HG02970 (cell line): ENCODE measurements around the gene ZNF483.
"Not testable (repeated sequence)": the region's sequence is repeated elsewhere in the genome, so short reads cannot be mapped to it uniquely, and the experiment has no call there.

ENCODE experiments used
- ATAC-seq: cut with Tn5 transposase; IDR thresholded peaks from one replicate; pipeline ENCODE4 v1.9.1; 2021; ENCODE audit warnings: mild to moderate bottlenecking, moderate library complexity, moderate number of reproducible peaks; ENCODE audit not compliant: unreplicated experiment, low FRiP score

The ZNF483 gene

DNA sequence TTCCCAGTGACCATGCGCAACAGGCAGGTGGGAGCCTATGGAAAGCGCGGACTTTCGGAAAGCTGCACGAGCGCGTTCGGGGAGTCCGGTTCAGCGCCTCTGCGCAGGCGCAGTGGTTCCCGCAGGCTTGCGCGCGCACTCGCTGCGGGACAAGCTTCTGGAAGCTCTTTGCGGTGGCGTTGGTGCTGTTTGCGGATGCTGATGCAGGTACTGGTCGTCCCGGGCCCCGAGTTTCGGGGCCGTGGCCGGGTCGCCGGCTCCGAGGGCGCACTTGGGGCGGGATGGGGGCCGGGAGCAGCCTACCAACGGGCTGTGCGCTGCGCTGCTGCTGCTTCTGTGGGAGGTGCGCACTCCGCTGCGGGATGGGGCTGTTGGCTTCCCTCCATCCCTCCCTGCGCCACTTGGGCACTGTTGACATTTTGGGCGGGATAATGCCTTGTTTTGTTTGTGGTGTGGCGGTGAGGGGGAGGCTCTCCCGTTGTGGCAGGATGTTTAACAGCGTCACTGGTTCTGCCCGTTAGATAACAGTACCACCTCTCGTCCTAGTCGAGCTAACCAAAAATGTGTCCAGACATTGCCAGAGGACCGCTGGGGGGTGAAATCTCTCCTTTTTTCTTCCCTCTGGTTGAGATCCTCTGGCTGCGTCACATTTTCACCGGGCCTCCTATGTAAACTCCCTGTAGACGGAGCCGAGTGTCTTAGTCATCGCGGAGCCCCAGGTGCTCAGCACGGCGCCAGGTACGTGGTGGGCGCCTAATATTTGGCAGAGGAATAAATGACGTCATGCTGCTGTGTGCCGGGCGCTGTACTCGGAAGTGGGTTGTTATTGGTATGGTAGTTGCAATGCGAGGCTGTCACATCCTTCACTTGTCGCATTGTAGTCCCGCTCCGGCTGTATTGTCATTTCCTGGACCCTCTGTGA, at the start of gene ZNF483:
ZNF483 (plus strand) TSS at position 124 of the 922 bp plus-strand sequence. CDS start 2,217 bp downstream, outside the sequence.
- no peak for ATAC-seq

DNA sequence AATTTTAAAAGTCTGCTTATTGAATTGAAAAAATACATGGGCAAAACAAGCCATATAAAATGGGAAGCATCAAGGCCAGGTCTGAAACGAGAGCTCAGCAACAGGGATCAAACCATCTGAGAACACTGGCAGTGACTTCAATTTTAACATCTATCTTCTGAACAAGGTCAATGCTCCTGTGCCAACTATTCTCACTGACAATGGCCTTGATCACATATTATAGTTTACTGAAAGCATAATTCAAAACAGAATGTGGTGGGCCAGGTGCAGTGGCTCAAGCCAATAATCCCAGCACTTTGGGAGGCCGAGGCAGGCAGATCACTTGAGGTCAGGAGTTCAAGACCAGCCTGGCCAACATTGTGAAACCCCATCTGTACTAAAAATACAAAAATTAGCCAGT, 49.8 kb upstream of the ZNF483 start:
- no peak for ATAC-seq

DNA sequence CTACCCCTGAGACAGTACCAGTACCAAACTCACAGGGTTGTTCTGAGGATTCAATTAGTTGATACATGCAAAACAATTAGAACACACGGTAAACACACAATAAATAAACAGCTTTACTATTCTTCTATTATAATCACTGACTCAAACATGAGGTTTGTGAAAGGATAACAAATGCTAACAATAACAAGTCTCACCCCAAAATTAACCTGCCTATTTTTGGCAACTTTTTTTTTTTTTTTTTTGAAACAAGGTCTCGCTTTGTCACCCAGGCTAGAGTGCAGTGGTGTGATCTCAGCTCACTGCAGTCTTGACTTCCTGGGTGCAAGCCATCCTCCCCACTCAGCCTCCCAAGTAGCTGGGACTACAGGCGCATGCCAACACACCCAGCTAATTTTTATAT, 47.3 kb upstream of the ZNF483 start:
- ATAC-seq: no peak

DNA sequence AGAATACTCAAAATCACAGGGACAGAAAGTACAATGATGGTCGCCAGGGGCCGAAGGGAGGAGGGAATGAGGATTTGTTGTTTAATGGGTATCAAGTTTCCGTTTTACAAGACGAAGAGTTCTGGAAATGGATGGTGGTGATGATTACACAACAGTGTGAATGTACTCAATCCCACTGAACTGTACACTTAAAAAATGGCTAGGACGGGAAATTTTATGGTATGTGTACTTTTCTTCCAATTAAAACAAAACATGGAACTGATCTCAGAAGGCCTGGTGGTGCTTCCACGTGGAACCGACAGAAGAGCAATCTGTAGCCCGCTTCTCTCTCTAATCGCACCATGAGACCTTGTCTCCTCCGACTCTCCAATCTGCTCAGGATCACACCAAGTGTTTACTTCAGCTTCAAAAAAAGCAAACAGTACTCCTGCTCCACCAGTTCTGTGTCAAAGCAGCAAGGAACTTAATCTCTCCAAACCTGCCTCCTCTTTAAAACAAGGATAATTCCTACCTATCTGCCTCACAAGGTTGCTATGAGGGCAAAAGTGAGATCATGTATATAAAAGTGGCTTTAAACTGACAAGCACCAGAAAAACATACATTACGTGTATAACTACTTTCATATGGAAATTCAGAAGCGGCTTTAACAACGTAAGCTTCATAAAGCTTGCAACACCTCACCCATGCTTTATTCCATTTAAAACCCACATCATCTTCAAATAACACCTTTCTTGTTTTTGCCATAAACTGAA, 42.9 kb upstream of the ZNF483 start:
- ATAC-seq: no peak

DNA sequence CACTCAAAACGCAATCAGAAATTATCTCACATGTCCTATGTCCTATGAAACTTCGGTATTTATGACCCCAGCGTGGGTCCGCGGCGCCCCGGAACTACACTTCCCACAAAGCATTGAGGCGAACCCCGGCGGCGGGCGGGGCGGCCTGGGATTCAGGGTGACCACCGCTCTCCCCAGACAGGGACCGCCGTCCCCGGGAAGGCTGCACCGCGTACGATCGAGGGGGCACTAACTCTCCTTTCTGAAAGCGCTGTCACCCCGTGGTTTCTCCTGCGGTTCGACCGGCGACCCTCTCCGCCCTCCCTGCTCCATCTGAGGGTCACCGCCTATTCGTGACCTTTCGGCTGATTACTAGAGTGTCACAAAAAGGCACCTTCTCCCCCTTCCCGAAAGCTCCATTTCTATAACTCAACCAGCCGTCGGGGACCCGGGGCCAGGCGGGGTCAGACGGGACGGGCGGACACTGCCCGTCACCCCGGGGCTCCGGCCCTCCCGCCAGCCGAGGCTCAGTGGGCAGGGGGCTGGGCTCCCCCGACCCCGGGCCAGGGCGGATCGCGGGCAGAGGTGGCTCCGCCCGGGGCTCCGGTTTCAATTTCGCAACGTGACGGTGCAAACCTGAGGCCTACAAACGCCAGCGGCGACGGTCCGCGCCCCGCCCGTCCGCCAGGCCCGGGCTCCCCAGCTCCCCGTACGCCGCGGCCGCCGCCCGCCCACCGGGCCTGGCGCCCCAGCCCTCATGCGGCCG, 42.1 kb upstream of the ZNF483 start:
- peak; percentile 61 for ATAC-seq

DNA sequence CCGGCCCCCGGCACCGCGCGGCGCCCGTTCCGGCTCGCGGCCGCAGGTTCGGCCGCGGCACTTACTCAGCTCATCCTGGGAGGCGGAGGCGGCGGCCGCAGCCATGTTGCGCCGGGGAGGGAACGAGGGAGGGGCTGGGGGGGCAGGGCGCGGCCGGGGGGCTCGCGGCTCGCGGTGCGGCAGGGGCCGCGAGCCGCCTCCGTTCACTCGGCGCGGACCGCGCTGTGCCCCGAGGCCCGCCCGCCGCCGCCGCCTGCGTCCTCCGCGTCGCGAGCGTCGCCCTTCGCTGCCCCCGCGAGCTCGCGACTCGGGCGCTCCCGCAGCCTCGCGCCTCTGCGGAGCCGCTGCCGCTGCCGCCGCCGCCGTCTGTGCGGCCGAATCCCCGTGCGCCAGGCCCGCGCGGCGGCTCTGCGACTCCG, 41.5 kb upstream of the ZNF483 start:
- ATAC-seq: peak; percentile 36

DNA sequence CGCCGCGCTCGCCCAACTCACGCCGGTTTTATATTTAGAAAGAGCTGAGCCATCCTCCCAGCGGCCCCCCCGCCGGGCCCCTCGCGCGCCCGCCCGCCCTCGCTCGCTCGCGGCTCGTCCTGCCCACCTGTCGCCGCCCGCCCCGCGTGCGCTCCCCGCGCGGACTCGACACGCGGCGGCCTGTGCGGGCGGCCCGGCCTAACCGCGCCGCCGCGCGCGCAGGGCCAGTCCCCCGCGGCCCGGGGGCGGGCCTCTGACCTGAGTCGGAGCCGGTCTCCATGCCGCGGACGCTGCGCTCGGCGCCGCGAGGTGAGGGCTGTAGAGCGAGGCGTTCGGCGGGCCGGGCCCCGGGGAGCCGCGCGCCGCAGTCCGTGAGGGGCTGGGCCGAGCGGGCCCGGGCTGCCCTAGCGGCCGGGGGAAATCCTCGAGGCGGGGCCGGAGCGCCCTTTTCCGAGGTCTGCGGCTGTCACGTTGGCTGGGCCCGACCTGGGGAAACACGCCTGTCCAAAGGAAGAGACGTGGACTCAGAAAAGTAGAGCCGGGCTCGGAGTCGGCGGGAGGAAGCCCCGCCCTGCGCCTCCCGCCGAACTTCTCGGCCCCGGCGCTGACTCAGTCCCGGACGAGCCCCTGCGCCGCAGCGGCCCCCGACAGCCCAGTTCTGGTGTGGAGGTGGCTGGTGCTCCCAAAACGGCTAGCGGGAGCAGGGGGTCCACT, 41.0 kb upstream of the ZNF483 start, which contains the start of gene ECPAS:
ECPAS (minus strand) TSS at position 526 of the 714 bp plus-strand sequence. CDS start 11,465 bp downstream, outside the sequence.
- peak; percentile 57 for ATAC-seq

DNA sequence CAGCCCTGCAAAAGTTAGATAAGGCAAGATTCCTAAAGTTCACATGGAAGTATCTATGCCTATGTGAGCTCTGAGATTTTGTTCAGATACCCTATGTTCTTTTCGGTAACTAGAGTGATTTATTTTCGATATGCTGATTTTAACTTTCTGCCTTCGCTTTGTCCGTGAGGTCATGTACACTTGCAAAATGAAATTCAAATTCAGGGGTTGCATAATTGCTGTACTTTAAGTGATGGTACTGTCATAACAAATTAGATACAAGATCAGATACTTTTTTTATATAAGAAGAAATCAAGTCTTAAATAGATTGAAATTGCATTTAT, 40.4 kb upstream of the ZNF483 start:
- ATAC-seq: no peak

DNA sequence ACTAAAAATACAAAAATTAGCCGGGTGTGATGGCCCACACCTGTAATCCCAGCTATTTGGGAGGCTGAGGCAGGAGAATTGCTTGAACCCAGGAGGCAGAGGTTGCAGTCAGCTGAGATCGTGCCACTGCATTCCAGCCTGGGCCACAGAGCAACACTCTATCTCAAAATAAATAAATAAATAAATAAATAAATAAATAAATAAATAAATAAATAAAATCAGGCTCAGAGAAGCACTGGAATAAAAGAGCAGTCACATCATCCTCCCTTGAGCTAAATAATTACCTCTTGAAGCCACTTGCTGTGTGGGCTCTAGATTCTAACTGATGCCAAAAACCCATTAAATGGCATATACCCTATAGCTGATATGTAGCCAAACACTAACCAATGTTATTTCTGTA, 27.8 kb upstream of the ZNF483 start:
- ATAC-seq: not testable (repeated sequence)

DNA sequence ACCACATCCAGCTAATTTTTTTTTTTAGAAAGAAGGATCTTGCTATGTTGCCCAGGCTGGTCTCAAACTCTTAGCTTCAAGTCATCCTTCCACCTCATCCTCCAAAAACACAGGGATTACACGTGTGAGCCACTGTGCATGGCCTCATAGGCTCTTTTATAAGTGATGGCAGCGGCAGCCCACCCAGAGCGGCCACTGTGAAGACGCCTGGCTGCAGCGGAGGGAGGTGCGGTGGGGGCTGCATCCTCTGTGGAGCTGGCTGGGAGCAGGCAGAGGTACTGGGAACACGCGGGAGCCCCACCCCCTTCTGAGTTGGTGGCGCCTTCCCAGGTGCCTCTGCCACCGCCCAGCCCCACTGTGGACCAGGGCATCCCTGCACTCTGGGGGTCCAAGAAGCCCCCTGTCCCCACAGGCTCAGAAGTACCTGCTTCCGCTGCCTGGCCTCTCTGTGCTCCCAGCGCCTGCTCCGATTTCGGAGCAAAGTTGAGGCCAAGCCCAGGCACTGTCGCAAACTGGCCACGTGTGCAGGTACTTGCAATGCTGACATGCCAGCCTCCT, 23.9 kb upstream of the ZNF483 start:
- ATAC-seq: no peak

DNA sequence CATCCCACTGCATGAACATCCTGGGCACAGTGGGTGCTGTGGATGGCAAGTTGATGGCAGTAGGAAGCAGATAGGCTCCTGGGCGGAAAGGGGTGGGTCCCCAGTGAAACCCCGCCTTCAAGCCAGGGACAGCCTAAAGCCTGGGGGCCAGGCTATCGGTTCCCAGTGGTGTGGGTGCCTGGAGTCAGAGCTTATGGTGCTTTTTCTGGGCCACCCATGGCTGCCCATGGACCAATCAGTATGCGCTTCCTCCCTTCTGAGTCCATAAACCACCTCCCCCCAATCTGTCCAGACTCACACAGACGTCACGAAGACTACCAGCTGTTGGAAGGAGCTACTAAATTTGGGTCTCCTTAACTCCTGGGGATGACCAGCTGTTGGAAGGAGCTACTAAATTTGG, 23.3 kb upstream of the ZNF483 start:
- ATAC-seq: no peak

DNA sequence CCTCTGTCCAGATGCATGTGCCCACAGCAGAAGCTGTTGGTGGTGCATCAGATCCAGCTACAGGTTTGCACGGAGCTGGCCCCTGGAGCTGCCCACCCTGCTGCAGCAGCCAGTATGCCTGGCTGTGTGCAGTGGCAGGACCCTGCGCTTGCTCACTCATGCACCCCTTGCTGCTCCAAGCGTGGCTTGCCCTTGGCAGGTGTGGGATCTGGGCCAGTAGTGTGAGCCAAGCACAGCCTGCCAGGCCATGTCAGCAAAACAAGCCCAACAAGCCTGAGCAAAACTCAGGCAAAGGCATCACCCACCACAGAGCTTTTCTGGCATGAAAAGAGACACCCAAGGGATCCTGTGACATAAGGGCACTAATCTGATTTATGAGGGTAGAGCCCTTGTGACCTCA, 22.5 kb upstream of the ZNF483 start:
- ATAC-seq: no peak

DNA sequence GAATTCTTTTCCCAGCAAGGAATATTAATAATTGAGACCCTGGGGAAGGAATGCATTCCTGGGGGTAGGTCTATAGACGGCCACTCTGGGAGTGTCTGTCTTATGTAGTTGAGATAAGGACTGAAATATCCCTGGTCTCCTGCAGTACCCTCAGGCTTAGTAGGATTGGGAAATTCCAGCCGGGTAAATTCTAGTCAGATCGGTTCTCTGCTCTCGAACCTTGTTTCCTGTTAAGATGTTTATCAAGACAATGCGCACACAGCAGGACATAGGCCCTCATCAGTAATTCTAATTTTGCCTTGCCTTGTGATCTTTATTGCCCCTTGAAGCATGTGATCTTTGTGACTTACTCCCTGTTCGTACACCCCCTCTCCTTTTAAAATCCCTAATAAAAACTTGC, 13.4 kb upstream of the ZNF483 start:
- ATAC-seq: not testable (repeated sequence)

DNA sequence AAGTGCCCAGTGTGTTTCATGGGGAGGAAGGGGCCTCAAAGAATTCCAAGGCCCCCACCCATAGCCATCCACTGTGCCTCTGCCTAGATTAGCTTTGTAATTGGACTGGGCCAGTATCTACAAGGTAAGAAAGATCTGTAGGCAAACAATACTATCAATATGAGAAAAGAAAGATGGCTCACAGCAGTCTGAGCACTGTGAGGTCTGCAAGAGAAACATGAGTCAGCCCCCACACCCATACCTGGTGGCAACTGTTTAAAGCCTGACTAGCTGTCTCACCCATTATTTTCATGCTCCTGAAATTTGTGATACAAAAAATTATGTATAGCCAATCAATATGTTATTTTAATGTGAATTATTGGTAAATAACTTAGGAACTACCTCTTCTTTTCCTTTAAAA, 10.0 kb upstream of the ZNF483 start:
- no peak for ATAC-seq

DNA sequence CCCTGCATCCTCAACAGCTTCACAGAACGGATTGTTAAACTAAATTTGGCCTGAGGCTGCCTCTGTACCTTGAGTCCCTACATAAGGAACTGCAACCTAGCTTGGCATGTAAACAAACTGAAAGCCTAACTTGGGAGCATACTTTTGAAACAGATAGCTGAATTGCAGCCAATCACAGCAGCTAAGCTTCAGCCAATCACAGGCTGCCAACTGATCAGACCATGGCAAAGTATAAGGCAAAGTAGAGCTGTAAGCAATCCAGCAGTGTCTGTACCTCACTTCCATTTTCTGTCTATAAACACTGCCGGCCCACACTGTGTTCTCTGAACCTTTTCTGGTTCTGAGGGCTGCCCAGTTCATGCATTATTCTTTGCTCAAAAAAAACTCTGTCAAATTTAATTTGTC, 8.9 kb upstream of the ZNF483 start:
- no peak for ATAC-seq

DNA sequence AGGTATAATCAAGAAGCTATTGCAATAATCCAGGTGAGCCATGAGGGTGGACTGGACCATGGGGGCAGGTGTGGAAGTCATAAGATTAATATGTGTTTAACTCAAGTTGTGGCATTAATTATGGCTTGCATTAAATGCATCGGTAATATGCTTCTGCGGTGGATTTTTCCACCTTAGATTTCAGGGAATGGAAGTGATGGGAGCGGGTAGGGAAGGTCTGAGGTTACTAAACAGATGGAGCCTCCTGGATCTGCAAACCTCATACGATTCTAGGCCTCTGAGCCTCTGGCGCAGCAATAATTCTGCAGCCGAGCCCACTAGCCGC, 286 bp upstream of the ZNF483 start:
- ATAC-seq: no peak

DNA sequence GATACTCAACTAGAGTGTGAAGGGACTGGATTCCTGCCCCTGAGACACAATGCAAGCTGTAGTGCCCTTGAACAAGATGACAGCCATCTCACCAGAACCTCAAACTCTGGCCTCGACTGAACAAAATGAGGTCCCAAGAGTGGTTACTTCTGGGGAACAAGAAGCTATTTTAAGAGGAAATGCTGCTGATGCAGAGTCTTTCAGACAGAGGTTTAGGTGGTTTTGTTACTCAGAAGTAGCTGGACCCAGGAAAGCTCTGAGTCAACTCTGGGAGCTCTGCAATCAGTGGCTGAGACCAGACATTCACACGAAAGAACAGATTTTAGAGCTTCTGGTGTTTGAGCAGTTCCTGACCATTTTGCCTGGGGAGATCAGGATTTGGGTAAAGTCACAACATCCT, 2.4 kb downstream of the ZNF483 start:
- no peak for ATAC-seq

DNA sequence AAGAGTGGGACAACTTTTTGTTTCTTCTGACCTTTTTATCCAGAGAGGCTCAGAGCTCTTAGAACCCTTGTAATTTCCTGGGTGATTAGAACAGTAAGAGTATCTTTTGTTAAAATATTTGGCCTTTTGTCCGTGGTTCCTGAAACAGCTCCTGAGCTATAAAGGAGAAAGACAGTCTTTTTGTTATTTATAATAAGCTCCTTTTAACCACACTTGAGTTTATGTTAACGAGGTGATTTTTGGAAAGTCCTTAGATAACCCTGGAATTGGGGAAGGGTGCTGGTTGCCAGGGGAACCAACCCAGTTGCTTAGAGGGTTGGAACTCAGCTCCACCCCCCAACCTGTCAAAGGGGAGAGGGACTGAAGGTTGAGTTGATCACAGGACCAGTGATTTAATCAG, 4.8 kb downstream of the ZNF483 start:
- ATAC-seq: no peak

DNA sequence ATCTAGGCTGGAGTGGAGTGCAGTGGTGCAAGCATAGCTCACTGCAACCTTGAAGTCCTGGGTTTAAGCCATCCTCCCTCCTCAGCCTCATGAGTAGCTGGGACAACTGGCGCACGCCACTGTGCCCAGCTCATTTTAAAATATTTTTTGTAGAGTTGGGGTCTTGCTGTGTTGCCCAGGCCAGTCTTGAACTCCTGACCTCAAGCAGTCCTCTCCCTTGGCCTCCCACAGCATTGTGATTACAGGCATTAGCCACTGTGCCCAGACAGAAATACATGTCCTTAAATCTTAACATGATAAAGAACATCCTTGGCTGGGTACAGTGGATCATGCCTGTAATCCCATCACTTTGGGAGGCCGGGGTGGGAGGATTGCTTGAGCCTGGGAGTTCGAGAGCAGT, 6.7 kb downstream of the ZNF483 start:
- no peak for ATAC-seq

DNA sequence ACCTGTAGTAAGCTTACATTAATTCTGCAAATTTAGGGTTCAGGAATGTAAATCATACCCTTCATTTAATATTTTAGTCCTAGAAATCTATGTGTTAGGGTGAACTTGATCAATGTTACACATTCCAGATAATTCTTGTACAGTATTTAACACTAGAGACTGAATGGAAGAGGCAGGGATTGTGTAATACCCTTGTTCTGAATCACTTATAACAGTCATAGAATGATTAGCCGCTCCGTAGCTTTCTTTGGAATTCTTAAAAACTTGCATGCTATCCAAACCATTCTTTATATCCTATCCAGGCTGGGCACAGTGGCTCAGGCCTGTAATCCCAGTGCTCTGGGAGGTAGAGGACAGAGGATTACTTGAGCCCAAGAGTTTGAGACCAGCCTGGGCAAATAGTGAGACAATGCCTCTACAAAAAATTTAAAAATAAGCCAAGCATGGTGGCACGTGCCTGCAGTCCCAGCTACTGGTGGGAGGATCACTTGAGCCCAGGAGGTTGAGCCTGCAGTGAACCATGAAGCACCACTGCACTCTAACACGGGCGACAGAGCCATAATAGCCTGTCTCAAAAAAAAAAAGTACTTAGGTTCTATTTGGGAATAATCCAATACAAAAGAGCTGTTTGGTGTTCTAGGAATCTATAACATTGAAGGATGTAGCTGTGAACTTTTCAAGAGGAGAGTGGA, 8.3 kb downstream of the ZNF483 start:
- ATAC-seq: no peak
